ENCODE measurements around the gene PRICKLE4. TPM values are rescaled to one million over a fixed set of nuclear protein-coding genes. Genes with fewer than 3 reads are reported as not detected.
A peak's percentile ranks its signal among the peaks of the same experiment; 100 is the strongest.

Gene PRICKLE4
- total and polyA plus RNA-seq, 2 of the 13 experiments (the other 11 are each of a cell fraction or from before 2014, with no cell fraction given): 0.92 to 1.2 TPM

DNA sequence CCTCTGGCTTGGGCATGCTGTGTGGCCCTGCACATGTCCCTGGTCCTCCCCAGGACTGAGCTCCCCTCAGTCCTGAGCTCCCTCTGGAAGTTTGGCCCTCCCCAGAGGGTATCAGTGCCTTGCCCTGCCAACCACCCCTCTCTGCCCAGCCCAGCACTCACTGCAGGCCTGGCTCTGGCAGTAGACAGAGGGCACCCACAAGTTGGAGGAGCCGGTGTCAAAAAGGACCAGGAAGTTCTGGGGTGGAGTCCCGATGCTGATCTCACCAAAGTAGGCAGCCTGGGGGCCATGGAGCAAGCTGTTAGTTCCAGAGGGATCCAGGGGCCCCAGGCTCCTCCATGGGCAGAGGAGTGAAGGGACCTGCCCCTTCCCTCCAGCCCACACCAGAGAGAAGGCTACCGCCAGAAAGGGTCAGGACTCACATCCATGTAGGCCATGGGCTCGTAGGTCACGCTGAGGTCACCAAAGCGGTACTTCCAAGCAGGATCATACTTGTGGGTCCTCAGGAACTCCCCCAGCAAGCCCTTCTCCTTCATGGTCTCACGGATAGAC, 36.3 kb upstream of the PRICKLE4 start (continued):
- TF ChIP-seq, protein P1, sequence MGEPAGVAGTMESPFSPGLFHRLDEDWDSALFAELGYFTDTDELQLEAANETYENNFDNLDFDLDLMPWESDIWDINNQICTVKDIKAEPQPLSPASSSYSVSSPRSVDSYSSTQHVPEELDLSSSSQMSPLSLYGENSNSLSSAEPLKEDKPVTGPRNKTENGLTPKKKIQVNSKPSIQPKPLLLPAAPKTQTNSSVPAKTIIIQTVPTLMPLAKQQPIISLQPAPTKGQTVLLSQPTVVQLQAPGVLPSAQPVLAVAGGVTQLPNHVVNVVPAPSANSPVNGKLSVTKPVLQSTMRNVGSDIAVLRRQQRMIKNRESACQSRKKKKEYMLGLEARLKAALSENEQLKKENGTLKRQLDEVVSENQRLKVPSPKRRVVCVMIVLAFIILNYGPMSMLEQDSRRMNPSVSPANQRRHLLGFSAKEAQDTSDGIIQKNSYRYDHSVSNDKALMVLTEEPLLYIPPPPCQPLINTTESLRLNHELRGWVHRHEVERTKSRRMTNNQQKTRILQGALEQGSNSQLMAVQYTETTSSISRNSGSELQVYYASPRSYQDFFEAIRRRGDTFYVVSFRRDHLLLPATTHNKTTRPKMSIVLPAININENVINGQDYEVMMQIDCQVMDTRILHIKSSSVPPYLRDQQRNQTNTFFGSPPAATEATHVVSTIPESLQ (CRISPR knock-in tag; conservative IDR thresholded peaks at IDR 0.05): no peak
- TF ChIP-seq ELF1 (CRISPR knock-in tag; IDR thresholded peaks at IDR 0.05) (no peak), NRL (CRISPR knock-in tag; IDR thresholded peaks at IDR 0.05; ENCODE audit: borderline replicate concordance) (peak; percentile 65), ZNF678 (CRISPR knock-in tag; IDR thresholded peaks at IDR 0.05) (no peak), RARA (CRISPR knock-in tag; IDR thresholded peaks at IDR 0.05) (peak; percentile 46; the same call in 1 of the 2 replicates), ERF (CRISPR knock-in tag; IDR thresholded peaks at IDR 0.05) (no peak), HNRNPL (IDR thresholded peaks at IDR 0.05; ENCODE audit: low read depth, low read length) (peak; percentile 65; the same call in 1 of the 2 replicates), ZFY (CRISPR knock-in tag; IDR thresholded peaks at IDR 0.05) (no peak), ZNF768 (CRISPR knock-in tag; IDR thresholded peaks at IDR 0.05) (peak; percentile 74; the same call in 1 of the 2 replicates), MAF1 (CRISPR knock-in tag; IDR thresholded peaks at IDR 0.05; ENCODE audit: borderline replicate concordance) (0 out of 2 replicates have a peak, but pooled peaks have one; percentile 37), AGO2 (optimal IDR thresholded peaks at IDR 0.05; ENCODE audit: low read depth, low read length) (peak; percentile 54), AKAP8 (CRISPR knock-in tag; IDR thresholded peaks at IDR 0.05) (no peak)
- TF ChIP-seq, protein P2, sequence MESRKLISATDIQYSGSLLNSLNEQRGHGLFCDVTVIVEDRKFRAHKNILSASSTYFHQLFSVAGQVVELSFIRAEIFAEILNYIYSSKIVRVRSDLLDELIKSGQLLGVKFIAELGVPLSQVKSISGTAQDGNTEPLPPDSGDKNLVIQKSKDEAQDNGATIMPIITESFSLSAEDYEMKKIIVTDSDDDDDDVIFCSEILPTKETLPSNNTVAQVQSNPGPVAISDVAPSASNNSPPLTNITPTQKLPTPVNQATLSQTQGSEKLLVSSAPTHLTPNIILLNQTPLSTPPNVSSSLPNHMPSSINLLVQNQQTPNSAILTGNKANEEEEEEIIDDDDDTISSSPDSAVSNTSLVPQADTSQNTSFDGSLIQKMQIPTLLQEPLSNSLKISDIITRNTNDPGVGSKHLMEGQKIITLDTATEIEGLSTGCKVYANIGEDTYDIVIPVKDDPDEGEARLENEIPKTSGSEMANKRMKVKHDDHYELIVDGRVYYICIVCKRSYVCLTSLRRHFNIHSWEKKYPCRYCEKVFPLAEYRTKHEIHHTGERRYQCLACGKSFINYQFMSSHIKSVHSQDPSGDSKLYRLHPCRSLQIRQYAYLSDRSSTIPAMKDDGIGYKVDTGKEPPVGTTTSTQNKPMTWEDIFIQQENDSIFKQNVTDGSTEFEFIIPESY (CRISPR knock-in tag; IDR thresholded peaks at IDR 0.05): peak; percentile 96
- TF ChIP-seq, protein P3, sequence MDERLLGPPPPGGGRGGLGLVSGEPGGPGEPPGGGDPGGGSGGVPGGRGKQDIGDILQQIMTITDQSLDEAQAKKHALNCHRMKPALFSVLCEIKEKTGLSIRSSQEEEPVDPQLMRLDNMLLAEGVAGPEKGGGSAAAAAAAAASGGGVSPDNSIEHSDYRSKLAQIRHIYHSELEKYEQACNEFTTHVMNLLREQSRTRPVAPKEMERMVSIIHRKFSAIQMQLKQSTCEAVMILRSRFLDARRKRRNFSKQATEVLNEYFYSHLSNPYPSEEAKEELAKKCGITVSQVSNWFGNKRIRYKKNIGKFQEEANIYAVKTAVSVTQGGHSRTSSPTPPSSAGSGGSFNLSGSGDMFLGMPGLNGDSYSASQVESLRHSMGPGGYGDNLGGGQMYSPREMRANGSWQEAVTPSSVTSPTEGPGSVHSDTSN (CRISPR knock-in tag; IDR thresholded peaks at IDR 0.05): no peak
- TF ChIP-seq, protein P4, sequence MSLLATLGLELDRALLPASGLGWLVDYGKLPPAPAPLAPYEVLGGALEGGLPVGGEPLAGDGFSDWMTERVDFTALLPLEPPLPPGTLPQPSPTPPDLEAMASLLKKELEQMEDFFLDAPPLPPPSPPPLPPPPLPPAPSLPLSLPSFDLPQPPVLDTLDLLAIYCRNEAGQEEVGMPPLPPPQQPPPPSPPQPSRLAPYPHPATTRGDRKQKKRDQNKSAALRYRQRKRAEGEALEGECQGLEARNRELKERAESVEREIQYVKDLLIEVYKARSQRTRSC (CRISPR knock-in tag; IDR thresholded peaks at IDR 0.05; ENCODE audit: low read depth): no peak
- TF ChIP-seq, protein P5, sequence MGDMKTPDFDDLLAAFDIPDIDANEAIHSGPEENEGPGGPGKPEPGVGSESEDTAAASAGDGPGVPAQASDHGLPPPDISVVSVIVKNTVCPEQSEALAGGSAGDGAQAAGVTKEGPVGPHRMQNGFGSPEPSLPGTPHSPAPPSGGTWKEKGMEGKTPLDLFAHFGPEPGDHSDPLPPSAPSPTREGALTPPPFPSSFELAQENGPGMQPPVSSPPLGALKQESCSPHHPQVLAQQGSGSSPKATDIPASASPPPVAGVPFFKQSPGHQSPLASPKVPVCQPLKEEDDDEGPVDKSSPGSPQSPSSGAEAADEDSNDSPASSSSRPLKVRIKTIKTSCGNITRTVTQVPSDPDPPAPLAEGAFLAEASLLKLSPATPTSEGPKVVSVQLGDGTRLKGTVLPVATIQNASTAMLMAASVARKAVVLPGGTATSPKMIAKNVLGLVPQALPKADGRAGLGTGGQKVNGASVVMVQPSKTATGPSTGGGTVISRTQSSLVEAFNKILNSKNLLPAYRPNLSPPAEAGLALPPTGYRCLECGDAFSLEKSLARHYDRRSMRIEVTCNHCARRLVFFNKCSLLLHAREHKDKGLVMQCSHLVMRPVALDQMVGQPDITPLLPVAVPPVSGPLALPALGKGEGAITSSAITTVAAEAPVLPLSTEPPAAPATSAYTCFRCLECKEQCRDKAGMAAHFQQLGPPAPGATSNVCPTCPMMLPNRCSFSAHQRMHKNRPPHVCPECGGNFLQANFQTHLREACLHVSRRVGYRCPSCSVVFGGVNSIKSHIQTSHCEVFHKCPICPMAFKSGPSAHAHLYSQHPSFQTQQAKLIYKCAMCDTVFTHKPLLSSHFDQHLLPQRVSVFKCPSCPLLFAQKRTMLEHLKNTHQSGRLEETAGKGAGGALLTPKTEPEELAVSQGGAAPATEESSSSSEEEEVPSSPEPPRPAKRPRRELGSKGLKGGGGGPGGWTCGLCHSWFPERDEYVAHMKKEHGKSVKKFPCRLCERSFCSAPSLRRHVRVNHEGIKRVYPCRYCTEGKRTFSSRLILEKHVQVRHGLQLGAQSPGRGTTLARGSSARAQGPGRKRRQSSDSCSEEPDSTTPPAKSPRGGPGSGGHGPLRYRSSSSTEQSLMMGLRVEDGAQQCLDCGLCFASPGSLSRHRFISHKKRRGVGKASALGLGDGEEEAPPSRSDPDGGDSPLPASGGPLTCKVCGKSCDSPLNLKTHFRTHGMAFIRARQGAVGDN (CRISPR knock-in tag; IDR thresholded peaks at IDR 0.05): peak; percentile 41
- TF ChIP-seq, protein P6, sequence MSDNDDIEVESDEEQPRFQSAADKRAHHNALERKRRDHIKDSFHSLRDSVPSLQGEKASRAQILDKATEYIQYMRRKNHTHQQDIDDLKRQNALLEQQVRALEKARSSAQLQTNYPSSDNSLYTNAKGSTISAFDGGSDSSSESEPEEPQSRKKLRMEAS (IDR thresholded peaks at IDR 0.05): 0 out of 2 replicates have a peak, but pooled peaks have one; percentile 27
- TF ChIP-seq, protein P7, sequence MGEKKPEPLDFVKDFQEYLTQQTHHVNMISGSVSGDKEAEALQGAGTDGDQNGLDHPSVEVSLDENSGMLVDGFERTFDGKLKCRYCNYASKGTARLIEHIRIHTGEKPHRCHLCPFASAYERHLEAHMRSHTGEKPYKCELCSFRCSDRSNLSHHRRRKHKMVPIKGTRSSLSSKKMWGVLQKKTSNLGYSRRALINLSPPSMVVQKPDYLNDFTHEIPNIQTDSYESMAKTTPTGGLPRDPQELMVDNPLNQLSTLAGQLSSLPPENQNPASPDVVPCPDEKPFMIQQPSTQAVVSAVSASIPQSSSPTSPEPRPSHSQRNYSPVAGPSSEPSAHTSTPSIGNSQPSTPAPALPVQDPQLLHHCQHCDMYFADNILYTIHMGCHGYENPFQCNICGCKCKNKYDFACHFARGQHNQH (CRISPR knock-in tag; IDR thresholded peaks at IDR 0.05): no peak

Measured in HepG2 (cell line).